SU-DHL-6 (cell line): ENCODE measurements around the gene TOP1.

ENCODE experiments used
- H2AFZ ChIP-seq: fragments of 200-600 bp; sonication (generic); 2 replicates; pipeline ENCODE4 v1.6.1; 2014; ENCODE audit warnings: low read depth, mild to moderate bottlenecking, moderate library complexity, mixed read lengths, antibody characterized with exemption, low read length; ENCODE audit not compliant: severe bottlenecking
- H3F3A ChIP-seq: fragments of 200-600 bp; shearing (Covaris generic); 2 replicates; pipeline ENCODE4 v1.6.0; 2016; ENCODE audit warnings: antibody characterized with exemption, mild to moderate bottlenecking; ENCODE audit not compliant: insufficient read depth
- H3K27ac ChIP-seq: fragments of 200-600 bp; sonication (generic); 2 replicates; pipeline ENCODE4 v1.5.1; 2016; ENCODE audit warnings: low read depth, mild to moderate bottlenecking, low read length, moderate library complexity, mixed read lengths
- H3K27me3 ChIP-seq: fragments of 200-600 bp; sonication (generic), shearing (Covaris generic); 2 replicates; pipeline ENCODE4 v1.6.0; 2014; ENCODE audit warnings: mild to moderate bottlenecking, low read length
- H3K36me3 ChIP-seq: fragments of 200-600 bp; sonication (generic); 2 replicates; pipeline ENCODE4 v1.6.1; 2014; ENCODE audit warnings: mild to moderate bottlenecking, low read length, mixed read lengths
- H3K4me2 ChIP-seq: fragments of 300-600, 200-600 bp; shearing (Covaris generic), sonication (generic); 2 replicates; pipeline ENCODE4 v1.6.0; 2014; ENCODE audit warnings: low read length, low read depth, mild to moderate bottlenecking; ENCODE audit not compliant: poor library complexity, severe bottlenecking
- H3K4me3 ChIP-seq: fragments of 200-600 bp; sonication (generic); 2 replicates; pipeline ENCODE4 v1.5.1; 2014; ENCODE audit warnings: antibody characterized with exemption, low read length, mild to moderate bottlenecking, mixed read lengths; ENCODE audit not compliant: insufficient read depth, poor library complexity, severe bottlenecking
- H3K79me2 ChIP-seq: fragments of 200-600 bp; sonication (generic); 2 replicates; pipeline ENCODE4 v1.6.1; 2014; ENCODE audit warnings: mild to moderate bottlenecking, low read length, moderate library complexity; ENCODE audit not compliant: insufficient read depth
- H3K9ac ChIP-seq: fragments of 200-600 bp; sonication (generic); 2 replicates; pipeline ENCODE4 v1.7.0; 2014; ENCODE audit warnings: mild to moderate bottlenecking, low read length
- H3K9me2 ChIP-seq: fragments of 200-600 bp; sonication (generic); replicated peaks from 2 replicates; pipeline ENCODE4 v1.6.1; 2014; ENCODE audit warnings: low read length; ENCODE audit not compliant: insufficient read depth
- H3K9me3 ChIP-seq: fragments of 200-600 bp; sonication (generic); 2 replicates; pipeline ENCODE4 v1.6.1; 2014; ENCODE audit warnings: low read length, mixed read lengths; ENCODE audit not compliant: insufficient read depth
- H4K20me1 ChIP-seq: fragments of 200-600 bp; sonication (generic); 2 replicates; pipeline ENCODE4 v1.6.1; 2014; ENCODE audit warnings: low read depth, mild to moderate bottlenecking, antibody characterized with exemption, low read length, moderate library complexity, mixed read lengths
- CTCF ChIP-seq: fragments of 200-600 bp; sonication (generic); IDR thresholded peaks from one replicate; pipeline ENCODE4 v1.5.1; 2017; ENCODE audit warnings: antibody characterized with exemption, mild to moderate bottlenecking, low read length, moderate library complexity; ENCODE audit not compliant: insufficient read depth, poor library complexity, severe bottlenecking
- EZH2phosphoT487 ChIP-seq: fragments of 200-600 bp; sonication (generic), shearing (Covaris generic); conservative IDR thresholded peaks from 2 replicates; pipeline ENCODE4 v1.6.1; 2018; ENCODE audit warnings: mild to moderate bottlenecking, antibody characterized with exemption, low read length, moderate library complexity, mixed read lengths

The TOP1 gene

GRCh38 chr20:41040855-41041254, 12.2 kb downstream of the TOP1 start:
- H3F3A ChIP-seq: peaks cover 6% of the 10 kb centered on the region; the same call in 1 of the 2 replicates
- H4K20me1 ChIP-seq: peaks cover 12% of the 10 kb centered on the region
- no peaks in the 10 kb centered on the region for H3K9me2 ChIP-seq
- no peaks in the 10 kb centered on the region for H3K36me3 ChIP-seq
- peaks cover 100% of the 10 kb centered on the region for H3K79me2 ChIP-seq
- H3K4me2 ChIP-seq: no peak overlapping the region
- no peak for TF ChIP-seq CTCF
- H3K9me3 ChIP-seq: no peaks in the 10 kb centered on the region
- H3K4me3 ChIP-seq: no peak overlapping the region
- no peak overlapping the region for H3K9ac ChIP-seq
- no peak overlapping the region for H3K27ac ChIP-seq
- no peak overlapping the region for H2AFZ ChIP-seq
- no peaks in the 10 kb centered on the region for H3K27me3 ChIP-seq

GRCh38 chr20:41041693-41042092, 13.1 kb downstream of the TOP1 start:
- Histone ChIP-seq H3K79me2 (peaks cover 100% of the 10 kb centered on the region), H3K9me3 (no peaks in the 10 kb centered on the region), H3K4me2 (no peak overlapping the region), H3F3A (peaks cover 7% of the 10 kb centered on the region; the same call in 1 of the 2 replicates), H2AFZ (no peak overlapping the region), H3K36me3 (no peaks in the 10 kb centered on the region), H3K27me3 (no peaks in the 10 kb centered on the region), H4K20me1 (peaks cover 12% of the 10 kb centered on the region), H3K27ac (no peak overlapping the region), H3K9ac (no peak overlapping the region), H3K4me3 (no peak overlapping the region), H3K9me2 (no peaks in the 10 kb centered on the region)
- no peak for TF ChIP-seq CTCF
- no peak for TF ChIP-seq EZH2phosphoT487

- H3K27ac ChIP-seq: no peak overlapping the region
- H3K79me2 ChIP-seq: peaks cover 100% of the 10 kb centered on the region
- no peaks in the 10 kb centered on the region for H3K36me3 ChIP-seq
- no peak overlapping the region for H3K4me2 ChIP-seq
- no peaks in the 10 kb centered on the region for H3K9me3 ChIP-seq
- no peak for TF ChIP-seq CTCF
- no peak for TF ChIP-seq EZH2phosphoT487
- peaks cover 3% of the 10 kb centered on the region for H4K20me1 ChIP-seq
- peaks cover 15% of the 10 kb centered on the region; the same call in 1 of the 2 replicates for H3F3A ChIP-seq
- H3K27me3 ChIP-seq: no peaks in the 10 kb centered on the region
- H3K9me2 ChIP-seq: no peaks in the 10 kb centered on the region
- no peak overlapping the region for H2AFZ ChIP-seq
- H3K9ac ChIP-seq: no peak overlapping the region
- no peak overlapping the region for H3K4me3 ChIP-seq
These were observed 15.9 kb downstream of the TOP1 start for GRCh38 chr20:41044409-41045062.
